HG02943 (cell line): ENCODE measurements around the gene KCNH2.
"Not testable (repeated sequence)": the region's sequence is repeated elsewhere in the genome, so short reads cannot be mapped to it uniquely, and the experiment has no call there.

ENCODE experiments used
- ATAC-seq: cut with Tn5 transposase; IDR thresholded peaks from one replicate; pipeline ENCODE4 v1.9.1; 2021; ENCODE audit warnings: mild to moderate bottlenecking, low read depth, moderate library complexity; ENCODE audit not compliant: unreplicated experiment

Gene KCNH2

GRCh38 chr7:151012031-151012692, 34.0 kb upstream of the KCNH2 start:
- no peak for ATAC-seq

GRCh38 chr7:151011616-151012015, 33.5 kb upstream of the KCNH2 start:
- not testable (repeated sequence) for ATAC-seq

- ATAC-seq = no peak
Measured at GRCh38 chr7:151011097-151011409, 32.9 kb upstream of the KCNH2 start.

- no peak for ATAC-seq
Measured at GRCh38 chr7:151010307-151011096, 32.4 kb upstream of the KCNH2 start.

- ATAC-seq = no peak
Measured at GRCh38 chr7:151010037-151010306, 31.9 kb upstream of the KCNH2 start.

- ATAC-seq = no peak
Measured at GRCh38 chr7:151009327-151010036, 31.4 kb upstream of the KCNH2 start.

GRCh38 chr7:151008511-151009323, 30.6 kb upstream of the KCNH2 start:
- ATAC-seq = no peak

GRCh38 chr7:151008143-151008510, 30.0 kb upstream of the KCNH2 start:
- no peak for ATAC-seq

- no peak for ATAC-seq
Measured at GRCh38 chr7:151007469-151007898, 29.4 kb upstream of the KCNH2 start.

- ATAC-seq = no peak
Measured at GRCh38 chr7:151006590-151007300, 28.6 kb upstream of the KCNH2 start.

GRCh38 chr7:151005566-151005965, 27.4 kb upstream of the KCNH2 start:
- no peak for ATAC-seq

- no peak for ATAC-seq
Measured at GRCh38 chr7:151003572-151003971, 25.5 kb upstream of the KCNH2 start.

GRCh38 chr7:151001546-151001945, 23.4 kb upstream of the KCNH2 start:
- no peak for ATAC-seq

- ATAC-seq = no peak
Measured at GRCh38 chr7:151000897-151001495, 22.9 kb upstream of the KCNH2 start.

GRCh38 chr7:150999497-151000230, 21.5 kb upstream of the KCNH2 start:
- ATAC-seq = no peak

GRCh38 chr7:150999001-150999400, 20.9 kb upstream of the KCNH2 start:
- ATAC-seq = no peak

GRCh38 chr7:150998341-150998740, 20.2 kb upstream of the KCNH2 start:
- ATAC-seq = no peak

GRCh38 chr7:150997817-150998216, 19.7 kb upstream of the KCNH2 start:
- ATAC-seq = no peak

GRCh38 chr7:150997075-150997511, 19.0 kb upstream of the KCNH2 start:
- no peak for ATAC-seq
